CD4-positive, alpha-beta T cell treated with Interleukin-2 at 100 ng/mL for 4 hours (primary cell): ENCODE results near the gene TADA3.

Experiments
- DNase-seq: peaks from one replicate; pipeline ENCODE4 v3.0.0-alpha.2; 2020; ENCODE audit warnings: low spot score

TADA3 gene

DNA sequence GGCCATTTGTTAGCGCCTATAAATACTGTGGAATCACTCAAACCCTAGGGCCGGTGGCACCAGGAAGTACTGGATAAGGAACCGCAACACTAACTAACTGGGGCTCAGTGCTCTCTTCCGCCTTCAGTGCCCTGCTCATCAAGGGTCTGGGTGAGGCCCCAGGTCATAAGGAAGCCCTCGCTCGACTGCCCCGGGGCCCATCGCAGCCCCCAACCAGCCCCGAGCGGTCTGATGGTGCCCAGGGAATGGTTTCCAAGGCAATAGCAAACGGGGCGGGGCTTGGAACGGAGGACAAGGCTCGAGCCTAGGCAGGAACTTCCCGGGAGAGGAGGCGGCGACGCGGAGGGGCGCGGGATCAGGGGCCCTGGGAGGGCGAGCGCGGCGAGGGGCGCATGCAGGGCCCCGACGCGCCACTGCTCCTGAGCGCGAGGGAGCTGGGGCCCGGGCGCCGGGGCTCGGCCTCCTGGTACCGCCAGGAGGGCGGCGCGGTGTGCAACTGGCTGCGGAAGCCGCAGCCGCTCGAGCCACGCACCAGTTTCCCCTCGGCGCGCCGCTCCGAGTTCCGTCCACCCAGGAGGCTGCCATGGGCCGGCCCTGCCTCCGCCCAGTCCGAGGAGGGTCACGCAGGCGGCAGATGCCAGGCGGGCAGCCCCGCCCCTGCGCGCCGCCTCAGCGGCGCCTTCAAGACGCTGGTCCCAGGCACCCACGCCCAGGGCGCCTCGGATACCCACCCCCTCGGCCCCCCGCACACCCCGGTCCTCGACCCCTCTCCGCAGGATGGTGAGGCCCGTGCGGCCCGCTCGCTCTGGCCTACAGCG, 17.6 kb upstream of the TADA3 start, which contains the start of gene TTLL3:
TTLL3 (plus strand) TSS at position 648 of the 818 bp plus-strand sequence. CDS start 400 bp downstream, outside the sequence.
- DNase-seq = peak; percentile 39

DNA sequence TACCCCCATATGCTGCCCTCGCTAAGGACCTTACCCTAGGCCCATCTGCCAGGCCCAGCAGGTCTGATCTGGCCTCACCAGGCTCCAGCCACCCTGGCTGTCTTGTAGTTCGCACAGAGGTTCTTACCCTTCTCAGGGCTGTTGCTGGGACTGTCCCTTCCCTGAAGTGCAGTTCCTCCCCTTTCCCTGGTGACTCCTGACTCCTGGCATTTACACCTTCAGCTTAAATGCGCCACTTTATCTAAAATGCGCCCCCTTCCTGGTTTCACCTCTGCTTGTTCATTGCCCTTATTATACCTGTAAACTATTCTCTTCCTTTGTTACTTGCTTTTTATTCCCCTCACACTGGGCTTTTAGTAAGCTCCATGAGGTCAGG, 17.0 kb upstream of the TADA3 start:
- no peak for DNase-seq

DNA sequence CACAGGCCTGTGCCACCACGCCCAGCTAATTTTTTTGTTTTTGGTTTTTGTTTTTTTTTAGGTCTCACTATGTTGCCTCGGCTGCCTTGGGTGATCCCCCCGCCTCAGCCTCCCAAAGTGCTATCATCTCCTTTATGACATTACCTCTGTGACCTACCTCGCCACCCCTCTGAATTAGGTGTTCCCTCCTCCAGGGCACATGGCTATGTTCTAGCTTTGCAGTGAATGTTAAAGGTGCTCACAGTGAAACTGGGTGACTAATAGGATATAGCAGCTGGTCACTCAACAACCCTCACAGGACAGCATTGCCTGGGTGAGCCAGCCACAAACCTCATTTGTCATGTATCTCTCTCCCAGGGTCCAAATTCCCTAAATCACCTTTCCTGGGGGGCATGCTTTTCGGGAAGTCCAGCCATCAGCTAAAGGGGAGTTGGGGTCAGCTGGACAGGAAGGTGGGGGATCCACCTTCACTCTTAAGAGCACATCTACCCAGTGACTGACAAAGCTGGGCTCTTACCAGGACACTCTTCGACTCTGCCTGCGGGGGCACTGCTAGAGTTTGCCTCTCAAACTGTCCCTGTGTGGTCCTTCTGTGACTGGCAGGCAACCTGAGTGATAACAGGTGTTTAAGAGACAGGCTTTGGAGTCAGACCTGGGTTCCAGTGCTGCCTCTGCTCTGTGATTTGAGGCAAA, 16.2 kb upstream of the TADA3 start:
- DNase-seq = peak; percentile 62

GRCh38 chr3:9807981-9808344, 15.7 kb upstream of the TADA3 start:
- DNase-seq = no peak

DNA sequence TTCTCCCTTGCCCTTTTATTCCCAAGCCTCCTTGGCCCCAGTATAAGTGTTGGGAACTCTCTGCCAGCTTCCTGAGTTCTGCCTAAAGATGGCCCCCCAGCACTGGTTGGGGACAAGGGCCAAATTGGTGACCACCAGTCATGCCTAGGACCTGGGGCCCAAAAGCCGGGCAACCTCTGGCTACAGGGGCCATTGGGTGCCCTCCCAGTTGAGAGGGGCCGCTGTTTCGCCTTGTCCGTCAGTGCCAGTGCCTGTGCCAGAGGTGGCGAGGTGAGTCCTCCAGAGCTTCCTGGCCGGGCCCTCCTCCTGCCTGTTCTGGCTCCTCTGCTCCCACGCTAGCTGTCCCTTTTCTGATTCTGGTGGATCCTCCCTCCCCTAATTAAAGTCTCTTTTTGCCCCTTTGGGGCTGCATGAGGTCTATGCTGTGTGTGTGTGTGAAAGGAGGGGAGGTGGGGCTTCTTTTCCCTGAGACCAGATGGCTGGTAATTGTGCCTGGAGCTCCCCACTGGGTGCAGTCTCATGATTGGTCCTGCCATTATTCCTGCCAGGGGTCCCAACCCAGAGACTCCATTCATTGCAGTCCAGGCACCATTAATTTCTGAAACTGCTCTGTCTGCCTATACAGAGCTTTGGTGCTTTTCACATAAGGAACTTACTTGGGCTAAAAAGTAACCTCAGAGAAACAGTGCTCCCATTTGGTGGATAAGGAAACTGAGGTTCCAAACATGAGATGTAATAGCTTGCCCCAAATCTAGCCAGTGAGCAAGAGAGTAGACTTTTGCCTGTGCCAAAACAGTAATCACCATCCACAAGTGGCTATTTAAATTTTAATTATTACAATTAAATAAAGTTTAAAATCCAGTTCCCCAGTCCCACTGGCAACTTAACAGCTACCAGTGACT, 14.7 kb upstream of the TADA3 start:
- no peak for DNase-seq

DNA sequence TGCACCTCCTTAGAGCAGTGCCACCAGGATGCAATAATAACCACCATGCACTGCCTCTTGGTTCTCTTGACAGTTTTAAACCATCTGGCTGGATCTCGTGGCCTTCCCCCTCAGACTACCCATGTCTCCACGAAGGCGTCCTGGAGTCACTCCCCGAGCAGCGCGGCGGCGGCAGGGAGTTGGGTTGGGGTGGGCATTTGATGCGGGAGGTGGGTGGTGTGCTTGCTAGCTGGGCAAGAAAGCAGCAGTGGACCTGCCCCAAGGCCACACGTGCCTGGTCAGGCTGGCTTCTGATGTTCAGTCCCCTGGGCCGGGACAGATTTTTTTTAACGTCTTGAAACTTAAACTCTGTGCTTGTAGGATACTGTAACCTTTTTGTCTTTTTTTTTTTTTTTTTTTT, 13.9 kb upstream of the TADA3 start:
- DNase-seq = no peak

DNA sequence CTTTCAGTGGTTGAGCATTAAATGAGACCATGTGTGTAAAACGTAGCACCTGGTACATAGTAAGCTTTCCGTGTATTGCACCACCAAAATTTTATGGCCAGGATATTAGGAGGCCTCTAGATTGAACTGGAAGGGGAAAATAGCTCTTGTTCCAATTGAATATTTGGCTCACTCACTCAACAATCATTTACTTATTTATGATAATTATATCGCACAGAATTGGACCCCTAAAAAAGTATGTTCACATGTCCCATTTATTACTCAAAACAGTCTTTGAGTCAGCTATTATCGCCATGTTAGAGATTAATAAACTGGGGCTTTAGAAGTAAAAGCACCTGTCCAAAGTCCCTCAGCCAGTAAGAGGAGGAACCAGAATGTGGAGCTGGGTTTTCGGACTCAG, 12.7 kb upstream of the TADA3 start:
- DNase-seq = no peak

GRCh38 chr3:9803494-9803893, 11.2 kb upstream of the TADA3 start:
- DNase-seq = no peak

DNA sequence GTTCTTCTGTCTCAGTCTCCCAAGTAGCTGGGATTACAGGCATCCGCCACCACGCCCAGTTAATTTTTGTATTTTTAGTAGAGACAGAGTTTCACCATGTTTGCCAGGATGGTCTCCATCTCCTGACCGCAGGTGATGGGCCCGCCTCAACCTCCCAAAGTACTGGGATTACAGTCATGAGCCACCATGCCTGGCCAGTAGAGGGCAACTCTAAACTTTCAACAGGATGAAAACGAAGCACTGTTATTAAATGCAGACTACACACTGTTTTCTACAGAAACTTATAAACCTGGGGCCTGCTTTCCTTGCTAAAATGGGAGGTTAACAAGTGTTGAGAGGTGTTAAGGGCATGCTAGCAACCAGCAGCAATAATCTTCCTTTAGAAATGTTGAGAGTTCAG, 8.3 kb upstream of the TADA3 start:
- DNase-seq = no peak

DNA sequence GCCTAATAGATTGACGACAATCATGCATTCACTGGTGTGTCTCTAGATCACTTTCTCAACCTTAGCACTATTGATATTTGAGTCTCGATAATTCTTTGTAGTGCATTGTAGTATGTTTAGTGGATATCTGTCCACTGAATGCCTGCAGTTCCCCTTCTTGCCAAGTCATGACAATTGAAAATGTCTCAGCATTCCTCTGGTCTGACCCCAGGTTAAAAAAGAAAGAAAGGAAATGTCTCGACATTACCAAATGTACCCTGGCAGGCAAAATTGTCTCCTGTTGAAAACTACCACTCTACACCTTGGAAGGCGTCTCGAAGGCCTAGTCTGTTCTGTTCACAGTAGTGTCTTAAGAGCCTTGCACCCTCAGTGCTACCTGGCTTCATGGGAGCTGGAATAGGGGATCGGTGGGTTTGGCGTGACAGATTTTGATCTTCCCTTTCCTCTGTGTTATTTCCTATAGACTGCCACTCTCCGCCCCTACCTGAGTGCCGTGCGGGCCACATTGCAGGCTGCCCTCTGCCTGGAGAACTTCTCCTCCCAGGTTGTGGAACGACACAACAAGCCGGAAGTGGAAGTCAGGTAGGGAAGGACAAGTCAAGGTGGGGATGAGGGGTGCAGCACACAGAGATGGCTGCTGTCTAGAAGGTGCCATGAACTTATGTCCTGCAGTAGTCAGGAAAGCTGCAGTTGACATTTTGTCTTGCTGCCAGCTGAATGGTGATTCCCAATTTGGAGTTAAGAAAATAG, 5.1 kb upstream of the TADA3 start:
- no peak for DNase-seq

DNA sequence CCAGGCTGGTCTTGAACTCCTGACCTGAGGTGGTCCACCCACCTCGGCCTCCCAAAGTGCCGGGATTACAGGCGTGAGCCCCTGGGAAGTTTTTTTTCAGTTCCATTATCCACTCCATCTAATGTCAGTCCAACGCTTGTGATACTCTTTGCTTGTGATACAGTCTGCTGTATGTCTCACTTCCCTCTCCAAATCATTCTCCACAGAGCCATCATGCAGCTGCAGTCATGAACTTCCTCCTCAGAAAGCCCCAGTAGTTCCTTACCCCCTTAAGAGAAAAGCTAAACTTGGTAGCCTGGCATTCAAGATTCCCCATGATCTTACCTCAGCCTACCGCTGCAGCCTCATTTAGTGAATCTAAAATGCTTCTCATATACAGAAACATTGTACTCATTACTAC, 2.9 kb upstream of the TADA3 start:
- no peak for DNase-seq

- DNase-seq = no peak
These were observed 2.1 kb upstream of the TADA3 start for GRCh38 chr3:9794400-9794799.

GRCh38 chr3:9793161-9793781, 998 bp upstream of the TADA3 start:
- DNase-seq = peak; percentile 20

DNA sequence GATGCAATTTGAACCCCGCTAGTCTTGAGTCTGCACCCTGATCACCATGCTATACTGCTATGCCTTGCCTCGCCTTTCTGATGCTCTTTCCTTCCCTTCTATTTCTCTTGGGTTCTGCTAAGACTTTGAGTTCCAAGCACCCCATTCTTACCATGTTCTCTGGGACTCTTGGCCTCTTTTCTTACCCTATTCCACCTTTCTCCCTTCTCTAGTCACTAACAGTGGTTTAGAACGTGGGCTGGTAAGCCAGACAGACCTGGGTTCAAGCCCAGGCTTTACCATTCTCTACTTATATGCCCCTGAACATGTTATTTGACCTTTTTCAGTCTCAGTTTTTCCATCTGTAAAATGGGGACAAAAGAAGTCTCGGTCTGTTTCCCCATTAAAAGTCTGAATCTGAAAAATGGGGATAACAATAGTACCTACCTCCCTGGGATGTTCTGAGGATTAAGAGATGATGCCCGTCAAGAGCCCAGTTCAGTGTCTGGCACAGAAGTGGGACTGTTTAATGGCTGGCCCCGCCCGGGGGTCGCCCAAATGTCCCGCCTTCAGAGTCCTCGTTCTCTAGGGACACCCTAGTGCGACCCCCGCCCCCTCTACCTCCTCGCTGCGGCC, 376 bp downstream of the TADA3 start:
- no peak for DNase-seq

GRCh38 chr3:9791127-9791526, 1.1 kb downstream of the TADA3 start:
- no peak for DNase-seq

GRCh38 chr3:9787714-9788113, 4.6 kb downstream of the TADA3 start:
- peak; percentile 32 for DNase-seq

DNA sequence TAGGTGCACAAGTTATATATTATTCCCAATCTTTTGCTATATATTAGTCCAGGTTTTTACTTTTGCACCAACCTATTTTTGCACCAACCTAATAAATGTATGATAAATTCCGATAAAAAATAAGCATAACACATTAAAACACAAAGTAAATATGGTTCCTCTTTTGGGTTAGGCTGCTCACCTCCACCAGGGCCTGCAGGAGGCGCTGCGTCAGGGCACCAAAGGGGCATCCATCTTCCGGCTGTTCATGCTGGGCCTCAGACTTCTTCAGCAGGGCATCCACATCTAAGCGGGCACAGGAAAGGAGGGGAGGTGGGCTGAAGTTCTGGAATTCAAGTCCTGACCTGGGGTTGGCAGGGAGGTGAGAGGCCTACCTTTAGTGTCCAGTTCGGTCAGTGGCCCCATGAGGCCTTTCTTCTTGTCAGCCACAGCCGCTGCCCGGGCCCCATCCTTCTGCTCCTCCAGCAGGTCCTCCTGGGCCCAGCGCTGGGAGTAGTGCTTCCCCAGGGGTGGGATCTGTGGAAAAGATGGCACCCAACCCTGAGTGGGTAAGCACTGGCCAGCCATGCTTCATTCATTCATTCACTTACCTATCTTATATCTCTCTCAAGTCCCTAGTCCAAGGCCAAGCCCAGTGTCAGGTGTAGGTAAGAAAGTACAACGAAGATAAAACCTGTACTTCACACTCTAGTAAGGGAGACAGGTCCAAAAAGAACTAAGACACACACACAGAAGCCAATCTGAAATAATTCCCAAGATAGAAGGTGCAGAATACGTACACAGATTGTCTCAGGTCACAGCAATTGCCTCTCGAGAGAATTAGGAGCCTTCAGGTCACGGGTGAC, 5.2 kb downstream of the TADA3 start:
- DNase-seq = no peak

- no peak for DNase-seq
These were observed 6.0 kb downstream of the TADA3 start for GRCh38 chr3:9786209-9786739.

DNA sequence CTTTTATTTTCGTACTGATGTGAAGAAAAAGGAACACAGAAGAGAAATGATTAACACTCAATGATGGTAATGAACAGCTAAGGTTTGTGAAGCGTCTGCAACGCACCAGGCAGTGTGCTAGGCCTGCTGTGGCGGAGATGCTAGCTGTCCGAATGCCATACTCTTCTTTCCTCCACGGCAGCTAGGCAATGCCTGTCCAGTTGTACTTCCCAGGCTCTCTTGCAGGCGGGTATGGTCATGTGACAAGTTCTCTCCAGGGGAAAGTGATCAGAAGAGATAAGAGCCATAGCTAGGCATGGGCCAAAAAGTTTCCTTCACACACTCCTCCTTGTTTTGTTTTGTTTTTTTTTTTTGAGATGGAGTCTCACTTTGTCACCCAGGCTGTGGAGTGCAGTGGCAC, 6.7 kb downstream of the TADA3 start:
- no peak for DNase-seq

- no peak for DNase-seq
These were observed 7.3 kb downstream of the TADA3 start for GRCh38 chr3:9784965-9785364.
